ENCODE data around the gene FAM50A.

The FAM50A gene

DNA sequence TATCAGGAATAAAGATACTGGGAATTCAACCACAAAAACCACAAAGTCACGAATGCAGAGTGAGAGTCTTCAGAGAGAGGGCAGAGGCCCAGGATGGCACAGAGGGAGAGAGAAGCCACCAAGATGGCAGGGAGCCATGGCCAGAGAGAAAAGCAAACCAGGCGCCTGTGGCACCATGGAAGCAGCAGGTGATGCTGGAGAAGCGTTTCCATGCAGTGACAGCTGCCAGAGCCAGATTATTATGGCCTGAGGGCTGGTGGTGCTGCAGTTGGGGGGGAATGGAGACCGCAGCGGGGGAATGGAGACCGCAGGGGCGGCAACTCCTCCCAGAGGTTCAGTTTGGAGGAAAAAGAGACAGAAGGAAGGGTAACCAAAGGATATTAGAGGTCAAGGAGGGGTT lies 26.8 kb upstream of the FAM50A start:
- DNase-seq = peak in 1 of 3 experiments; percentile 32

DNA sequence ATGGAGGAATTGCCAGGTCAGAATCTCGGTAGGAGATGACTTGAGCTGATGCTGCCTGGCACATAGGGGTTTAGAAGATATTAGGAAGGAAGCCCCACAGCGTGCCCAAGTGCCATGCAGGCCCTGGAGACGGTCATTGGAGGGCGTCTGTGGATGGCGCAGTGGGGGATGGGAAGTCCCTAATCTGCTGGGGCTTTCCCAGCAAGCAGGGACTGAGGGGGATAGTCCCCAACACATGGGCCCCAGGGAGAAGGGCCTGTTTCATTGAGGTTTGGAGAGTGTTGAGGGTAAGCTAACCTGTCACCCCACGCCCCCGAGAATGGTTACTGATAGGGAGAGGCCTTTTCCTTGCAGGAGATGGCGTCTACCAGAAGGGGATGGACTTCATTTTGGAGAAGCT lies 24.8 kb upstream of the FAM50A start:
- DNase-seq = no peak

DNA sequence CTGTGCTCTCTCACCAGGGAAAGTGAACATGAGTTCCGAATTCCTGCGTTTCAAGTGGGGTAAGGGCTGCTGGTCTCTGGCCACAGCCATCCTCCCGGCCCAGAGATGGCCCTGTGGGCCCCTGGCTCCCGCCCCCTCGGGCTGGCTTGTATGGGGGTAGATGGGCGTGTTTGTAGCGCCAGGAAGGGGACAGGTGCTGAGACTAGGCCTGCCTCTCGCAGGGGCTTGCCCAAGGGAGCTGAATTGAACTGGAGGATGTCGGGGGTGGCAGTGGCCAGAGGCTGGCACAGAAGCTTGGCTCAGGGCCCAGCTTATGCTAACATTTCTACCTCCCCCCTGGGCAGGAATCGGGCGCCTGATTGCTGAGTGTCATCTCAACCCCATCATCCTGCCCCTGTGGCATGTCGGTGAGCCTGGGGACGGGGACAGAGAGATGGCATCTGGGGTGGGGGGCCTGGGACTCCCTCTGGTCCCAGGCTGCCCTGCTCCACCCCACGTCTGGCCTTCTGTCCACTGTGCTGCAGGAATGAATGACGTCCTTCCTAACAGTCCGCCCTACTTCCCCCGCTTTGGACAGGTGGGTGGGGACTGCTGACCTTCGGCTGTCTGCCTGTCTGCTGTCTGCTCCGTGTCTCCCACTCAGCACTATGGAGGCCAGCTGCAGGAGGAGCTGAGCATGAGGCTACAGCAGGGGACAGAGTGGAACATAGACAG lies 24.1 kb upstream of the FAM50A start:
- peak in 1 of 3 experiments; percentile 29 for DNase-seq

DNA sequence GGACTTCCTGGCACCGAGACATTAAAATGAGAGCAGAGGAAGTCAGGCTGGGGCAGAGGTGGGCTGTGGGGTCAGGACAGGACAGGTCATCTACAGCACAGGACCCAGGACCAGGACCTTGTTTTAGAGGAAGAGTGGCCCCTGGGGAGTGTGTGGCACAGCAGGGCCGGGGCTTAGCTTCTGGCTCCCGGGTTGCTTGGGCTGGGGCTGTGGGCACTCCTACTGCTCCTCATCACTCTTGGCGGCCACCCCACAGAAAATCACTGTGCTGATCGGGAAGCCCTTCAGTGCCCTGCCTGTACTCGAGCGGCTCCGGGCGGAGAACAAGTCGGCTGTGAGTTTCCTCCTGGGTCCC lies 23.6 kb upstream of the FAM50A start:
- no peak for DNase-seq

DNA sequence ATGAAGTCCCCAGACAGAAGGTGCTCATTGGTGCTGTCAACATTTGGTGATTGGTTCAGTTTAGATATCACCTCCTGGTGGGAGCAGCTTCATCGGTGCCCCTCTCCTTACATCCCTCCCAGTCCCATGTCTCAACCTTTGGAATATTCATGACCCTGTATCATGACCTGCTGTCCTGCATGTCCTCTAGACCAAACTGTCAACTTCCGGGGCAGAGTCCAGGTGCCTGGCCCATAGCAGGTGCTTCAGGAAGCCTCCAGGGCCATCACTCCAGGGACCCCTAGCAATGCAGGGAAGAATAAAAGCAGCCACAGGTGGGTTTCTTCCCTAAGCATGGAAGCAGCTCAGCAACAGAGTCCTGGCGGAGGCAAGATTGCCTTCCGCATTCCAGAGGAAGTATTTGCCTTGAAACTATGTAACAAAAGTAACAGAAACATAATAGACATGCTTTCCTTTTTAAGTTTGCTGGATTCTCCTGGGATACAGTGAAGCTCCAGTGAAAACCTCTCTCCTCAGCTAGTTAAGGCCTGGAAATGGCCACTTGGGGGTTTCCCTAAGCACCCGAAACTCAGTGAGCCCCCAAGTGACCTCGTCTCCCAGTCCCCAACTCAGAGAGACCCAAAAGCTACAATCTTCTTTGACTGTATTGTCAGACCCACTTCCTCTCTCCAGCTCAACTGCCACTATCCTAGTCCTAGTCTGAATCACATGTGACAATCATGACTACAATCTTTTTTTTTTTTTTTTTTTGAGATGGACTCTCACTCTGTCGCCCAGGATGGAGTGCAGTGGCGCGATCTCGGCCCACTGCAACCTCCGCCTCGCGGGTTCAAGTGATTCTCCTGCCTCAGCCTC lies 16.8 kb upstream of the FAM50A start:
- DNase-seq = no peak

DNA sequence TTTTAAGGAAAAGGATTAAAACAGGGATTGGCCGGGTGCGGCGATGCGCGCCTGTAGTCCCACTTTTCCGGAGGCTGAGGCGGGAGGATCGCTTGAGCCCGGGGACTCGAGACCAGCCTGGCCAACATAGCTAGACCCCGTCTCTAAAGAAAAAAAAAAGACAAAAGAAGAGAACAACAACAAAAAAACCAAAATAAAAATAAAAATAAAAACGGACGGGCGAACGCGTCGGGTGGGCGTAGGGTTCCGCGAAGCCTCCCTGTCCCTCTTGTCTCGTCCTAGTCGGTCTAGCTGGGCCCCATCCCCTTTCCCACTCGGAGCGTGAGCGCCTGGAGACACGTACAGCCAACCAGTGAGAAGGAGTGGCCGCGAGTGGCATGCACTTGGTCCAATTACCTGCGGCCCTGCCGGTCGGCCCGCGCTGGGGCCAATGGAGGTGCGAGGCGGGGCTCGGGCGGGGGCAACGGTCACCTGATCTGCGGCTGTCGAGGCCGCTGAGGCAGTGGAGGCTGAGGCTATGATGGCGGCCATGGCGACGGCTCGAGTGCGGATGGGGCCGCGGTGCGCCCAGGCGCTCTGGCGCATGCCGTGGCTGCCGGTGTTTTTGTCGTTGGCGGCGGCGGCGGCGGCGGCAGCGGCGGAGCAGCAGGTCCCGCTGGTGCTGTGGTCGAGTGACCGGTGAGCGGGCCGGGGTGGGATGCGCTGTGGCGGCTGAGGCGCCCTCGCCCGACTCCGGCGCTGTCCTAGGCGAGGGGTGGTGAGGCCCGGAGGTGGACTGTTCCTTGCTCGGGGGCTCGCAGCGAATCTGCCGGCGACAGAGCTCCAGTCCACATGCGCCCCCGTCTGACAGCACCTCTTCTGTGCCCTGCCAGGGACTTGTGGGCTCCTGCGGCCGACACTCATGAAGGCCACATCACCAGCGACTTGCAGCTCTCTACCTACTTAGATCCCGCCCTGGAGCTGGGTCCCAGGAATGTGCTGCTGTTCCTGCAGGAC lies 15.5 kb upstream of the FAM50A start, which contains the start of gene ATP6AP1:
TSS of gene ATP6AP1 (plus strand) at position 502 of the 996 bp plus-strand sequence. CDS start at position 518, 16 bp downstream.
- DNase-seq = peak; percentile 89 to 98 (median 94)

DNA sequence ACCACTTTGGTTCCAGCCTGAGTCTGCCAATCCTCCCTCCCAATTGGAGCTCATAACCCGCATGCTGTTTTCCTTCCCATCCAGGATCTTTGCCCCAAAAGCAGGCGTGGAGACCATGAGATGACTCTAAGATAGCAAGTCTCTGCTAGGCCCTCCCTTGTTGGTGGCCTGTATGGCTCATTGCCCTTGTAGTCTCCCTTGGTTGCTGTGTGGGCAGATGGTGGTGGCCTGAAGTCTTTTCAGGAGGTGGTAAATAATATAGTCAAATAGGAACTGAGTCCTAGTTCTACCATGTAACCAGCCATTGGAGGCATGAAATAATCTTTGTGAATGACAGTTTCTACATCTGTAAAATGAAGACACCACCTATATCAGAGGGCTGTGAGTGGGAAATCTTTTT lies 14.2 kb upstream of the FAM50A start:
- no peak for DNase-seq

DNA sequence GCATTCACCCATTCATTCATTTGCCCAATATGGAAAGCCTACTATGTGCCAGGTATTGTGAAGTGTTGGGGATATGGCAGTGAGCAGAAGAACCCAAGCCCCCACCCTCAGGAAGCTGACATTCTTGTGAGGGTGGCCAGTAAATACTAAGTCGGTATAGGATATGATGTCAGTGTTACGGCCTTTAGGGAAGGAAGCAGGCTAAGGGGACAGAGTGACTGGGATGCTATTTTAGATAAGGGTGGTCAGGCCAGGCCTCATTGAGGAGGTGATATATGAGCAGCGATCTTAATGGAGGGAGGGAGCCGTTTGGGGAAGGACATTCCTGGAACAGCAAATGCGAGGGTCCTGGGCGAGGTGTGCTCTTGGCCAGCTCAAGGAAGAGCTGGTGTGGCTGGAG lies 13.5 kb upstream of the FAM50A start:
- no peak for DNase-seq

DNA sequence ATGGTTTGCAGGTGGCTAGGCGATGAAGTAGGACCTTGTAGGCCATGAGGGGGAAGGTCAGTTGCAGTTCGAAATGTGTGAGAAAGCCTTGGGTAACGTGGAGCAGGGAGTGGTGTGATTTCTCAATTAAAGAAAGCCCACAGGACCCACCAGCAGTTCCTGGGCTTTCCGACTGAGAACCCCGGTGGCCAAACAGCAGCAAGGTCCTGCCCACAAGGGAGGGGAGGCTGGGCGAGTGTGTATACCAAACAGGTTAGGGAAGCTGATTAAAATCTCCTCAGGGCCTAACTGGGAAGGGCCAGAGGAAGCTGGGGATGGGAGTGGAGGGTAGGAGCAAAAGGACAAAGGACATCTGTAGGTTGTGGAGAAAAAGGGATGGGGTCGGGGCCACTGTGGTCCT lies 13.0 kb upstream of the FAM50A start:
- no peak for DNase-seq

DNA sequence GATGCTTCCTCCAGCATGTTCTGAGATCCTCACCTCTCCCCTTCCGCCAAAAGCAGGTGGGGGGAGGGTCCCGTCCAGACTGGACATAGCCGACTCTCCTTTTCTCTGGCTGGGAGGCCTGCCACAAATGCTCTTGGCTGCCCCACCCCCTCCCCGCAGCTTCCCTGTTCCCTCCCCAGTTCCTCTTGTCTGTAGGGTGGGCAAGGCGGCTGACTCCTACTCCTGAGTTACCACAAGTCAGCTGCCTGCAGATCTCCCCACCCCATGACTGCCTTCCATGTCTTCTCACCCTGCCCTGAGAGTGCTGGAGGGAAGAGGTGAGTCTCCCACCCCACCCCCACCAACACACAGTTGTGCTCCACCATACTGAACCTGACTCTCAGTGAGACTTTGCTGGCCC lies 12.6 kb upstream of the FAM50A start:
- DNase-seq = no peak

DNA sequence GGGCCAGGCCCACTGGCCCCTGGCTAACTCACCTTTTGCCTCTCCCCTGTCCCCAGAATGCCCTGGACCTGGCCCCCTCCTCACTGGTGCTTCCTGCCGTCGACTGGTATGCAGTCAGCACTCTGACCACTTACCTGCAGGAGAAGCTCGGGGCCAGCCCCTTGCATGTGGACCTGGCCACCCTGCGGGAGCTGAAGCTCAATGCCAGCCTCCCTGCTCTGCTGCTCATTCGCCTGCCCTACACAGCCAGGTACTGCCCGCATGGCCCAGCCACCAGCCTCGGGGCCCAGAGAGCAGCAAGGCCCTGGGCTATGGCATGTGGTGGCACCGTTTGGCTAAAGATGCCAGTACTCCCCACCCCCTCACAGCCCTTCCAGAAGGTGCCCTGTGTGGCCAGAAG lies 11.7 kb upstream of the FAM50A start:
- no peak for DNase-seq

DNA sequence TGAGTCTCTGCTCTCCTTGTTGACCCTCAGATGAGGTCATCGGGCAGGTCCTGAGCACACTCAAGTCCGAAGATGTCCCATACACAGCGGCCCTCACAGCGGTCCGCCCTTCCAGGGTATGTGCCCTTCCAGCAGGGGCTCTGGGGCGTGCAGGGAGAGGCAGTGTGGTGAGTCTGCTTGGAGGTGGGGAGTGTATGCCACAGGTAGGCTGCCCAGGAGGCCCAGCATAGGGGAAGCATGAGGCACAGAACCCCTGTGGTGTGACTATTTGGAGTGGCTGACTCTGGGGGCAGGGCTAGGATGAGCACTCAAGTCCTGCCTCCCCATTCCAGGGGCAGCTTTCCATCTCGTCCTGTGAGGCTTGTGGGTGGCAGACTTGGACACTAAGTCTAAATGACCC lies 10.3 kb upstream of the FAM50A start:
- DNase-seq = no peak

DNA sequence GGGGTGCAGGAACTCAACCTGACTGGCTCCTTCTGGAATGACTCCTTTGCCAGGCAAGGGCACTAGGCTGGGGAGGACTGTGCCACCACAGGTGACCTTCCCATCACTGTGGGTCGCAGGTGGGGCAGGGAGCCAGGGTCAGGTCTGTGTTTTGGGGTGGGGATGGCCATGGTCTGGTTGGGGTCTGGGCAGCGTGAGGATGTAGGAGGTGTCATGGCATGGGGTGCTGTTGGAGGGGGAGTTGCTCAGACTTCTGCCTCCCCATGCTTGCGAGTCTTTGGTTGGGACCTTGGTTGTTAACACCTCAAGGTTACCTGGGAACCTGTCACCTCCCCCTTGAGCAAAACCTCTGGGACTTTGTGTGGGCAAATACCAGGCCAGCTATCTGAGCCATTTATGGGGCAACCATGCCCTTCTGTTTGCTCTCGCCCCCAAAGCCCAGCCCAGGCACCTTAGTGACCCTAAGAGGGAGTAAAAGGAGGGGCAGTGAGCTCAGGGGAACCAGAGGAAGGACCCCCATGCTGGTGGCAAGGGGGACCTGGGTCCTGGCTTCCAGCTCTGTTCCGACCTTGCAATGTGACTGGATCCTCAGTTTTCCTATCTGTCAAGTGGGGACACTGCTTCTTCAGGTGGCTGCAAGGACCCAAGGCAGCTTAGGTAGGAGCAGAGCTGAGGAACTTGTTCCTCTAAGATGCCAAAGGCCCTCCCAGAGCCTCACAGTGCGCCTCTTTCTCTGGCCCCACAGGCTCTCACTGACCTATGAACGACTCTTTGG lies 9.4 kb upstream of the FAM50A start:
- no peak for DNase-seq

DNA sequence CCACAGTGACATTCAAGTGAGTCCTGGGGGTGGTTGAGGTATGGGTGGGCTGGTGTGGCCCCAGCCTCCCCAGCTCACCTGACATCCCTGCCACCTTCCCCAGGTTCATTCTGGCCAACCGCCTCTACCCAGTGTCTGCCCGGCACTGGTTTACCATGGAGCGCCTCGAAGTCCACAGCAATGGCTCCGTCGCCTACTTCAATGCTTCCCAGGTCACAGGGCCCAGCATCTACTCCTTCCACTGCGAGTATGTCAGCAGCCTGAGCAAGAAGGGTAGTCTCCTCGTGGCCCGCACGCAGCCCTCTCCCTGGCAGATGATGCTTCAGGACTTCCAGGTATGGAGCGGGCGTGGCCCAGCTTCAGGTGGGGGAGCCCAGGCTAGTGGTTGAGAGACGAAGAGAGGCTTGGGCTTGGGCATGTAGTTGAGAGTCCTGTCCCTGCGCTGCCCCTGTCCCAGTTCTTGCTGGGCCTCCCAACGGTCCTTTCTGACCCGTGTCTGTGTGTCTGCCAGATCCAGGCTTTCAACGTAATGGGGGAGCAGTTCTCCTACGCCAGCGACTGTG lies 8.7 kb upstream of the FAM50A start:
- no peak for DNase-seq

DNA sequence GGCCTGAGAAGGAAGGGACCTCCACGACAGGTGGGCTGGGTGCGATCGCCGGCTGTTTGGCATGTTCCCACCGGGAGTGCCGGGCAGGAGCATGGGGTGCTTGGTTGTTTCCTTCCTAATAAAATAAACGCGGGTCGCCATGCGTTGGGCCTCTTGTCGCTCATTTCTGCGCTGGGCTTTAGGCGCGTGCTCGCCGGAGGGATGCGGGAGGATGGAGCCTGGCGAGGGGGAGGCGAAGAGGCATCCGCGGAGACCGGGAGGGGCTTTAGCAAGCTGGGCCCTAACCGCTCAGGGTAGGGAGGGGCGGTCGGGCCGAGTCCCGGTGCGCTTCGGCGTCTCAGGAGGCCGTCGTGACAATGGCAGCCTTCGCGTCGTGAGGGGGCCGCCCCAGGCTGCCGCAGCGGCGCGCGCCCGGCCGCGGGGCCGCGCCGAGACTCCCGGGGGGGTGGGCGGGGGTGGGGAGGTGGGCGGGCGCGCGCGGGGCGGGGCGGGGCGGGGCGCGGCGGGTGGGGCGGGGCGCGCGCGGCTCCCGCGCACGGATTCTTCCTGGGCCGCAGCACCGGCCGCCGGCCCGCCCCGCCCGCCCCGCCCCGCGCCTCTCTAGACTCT lies 7.5 kb upstream of the FAM50A start:
- peak; percentile 67 to 73 (median 70) for DNase-seq

DNA sequence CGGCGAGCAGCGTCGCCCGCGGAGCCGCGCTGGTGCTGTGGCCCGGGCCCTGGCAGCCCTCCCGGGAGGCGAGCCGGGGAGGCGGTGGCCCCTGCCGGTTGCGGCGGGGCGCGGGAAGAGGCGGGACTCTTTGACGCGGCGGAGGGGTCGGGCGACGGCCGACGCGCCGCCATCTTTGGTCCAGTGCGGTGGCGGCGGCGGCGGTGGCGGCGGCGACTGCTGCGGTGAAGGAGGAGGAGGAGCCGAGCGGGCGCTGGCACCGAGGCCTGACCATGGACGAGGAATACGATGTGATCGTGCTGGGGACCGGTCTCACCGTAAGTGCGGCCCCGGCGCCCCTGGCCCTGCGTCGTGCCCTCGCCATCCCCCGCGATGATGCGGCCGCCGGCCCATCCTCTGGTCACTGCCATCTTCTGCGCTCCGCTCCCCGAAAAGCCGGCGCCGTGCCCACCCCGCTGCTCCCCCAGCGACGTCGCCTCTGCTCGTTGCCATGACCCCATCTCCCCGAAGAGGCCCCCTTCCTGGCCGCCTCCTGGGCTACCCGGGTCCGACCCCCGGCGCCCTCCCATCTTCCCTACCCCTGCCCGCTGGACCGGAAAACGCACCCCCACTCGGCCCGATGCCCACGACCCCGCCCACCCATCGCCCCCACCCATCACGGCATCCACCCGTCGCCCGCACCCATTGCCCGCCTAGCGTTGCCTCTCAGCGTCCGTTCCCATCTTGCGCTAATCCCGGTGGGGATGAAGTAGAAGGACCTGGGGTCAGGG lies 6.8 kb upstream of the FAM50A start, which contains the start of gene GDI1:
TSS of gene GDI1 (plus strand) at position 172 of the 770 bp plus-strand sequence. CDS start at position 273, 101 bp downstream.
- DNase-seq = peak; percentile 73 to 84 (median 73)

DNA sequence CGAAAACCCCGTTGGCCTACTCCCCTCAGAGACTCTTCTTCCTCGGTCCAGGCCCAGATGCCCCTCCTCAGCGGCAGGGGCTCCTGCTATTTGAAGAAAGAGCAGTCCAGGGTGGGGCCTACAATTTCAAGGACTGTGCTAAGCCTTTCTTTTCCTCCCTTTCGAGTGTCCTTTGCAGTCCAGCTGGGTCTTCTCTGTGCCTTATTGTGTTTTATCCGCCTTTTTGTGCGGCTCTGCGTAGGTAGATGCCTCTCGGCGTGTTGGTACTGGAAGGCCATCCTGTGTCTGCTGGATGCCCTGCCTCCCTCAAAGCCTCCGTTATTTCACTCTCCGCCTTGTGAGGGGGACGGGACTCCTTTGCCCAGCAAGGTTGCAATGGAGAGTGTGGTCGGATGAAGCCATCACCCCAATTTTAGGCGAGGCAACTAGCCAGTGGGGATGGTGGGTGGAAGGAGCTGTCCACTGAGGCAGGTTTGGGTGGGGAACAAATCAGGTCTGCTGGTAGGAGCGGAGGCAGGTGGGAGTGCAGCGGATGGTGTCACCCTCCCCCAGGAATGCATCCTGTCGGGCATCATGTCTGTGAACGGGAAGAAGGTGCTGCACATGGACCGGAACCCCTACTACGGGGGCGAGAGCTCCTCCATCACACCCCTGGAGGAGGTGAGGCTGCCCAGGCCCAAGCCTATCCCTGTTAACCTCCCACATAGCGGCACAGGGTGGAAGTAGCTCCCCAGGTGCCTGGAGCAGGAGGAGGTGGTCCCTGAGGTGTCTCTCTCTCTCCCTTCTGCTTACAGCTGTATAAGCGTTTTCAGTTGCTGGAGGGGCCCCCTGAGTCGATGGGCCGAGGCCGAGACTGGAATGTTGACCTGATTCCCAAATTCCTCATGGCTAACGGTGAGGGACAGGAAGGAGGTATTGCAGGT lies 5.7 kb upstream of the FAM50A start:
- DNase-seq = peak in 2 of 3 experiments; percentile 36 to 50

DNA sequence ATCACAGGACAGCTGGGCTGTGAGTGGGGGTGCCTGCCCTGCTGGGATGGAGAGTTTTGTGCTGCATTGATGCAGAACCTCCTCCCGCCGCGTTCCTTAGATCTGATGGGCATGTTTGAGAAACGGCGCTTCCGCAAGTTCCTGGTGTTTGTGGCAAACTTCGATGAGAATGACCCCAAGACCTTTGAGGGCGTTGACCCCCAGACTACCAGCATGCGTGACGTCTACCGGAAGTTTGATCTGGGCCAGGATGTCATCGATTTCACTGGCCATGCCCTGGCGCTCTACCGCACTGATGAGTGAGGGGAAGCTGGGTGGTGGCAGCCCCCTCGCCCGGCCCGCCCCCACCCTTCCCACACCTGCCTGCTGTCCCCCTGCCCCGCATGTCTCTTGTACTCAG lies 4.1 kb upstream of the FAM50A start:
- no peak for DNase-seq
